Activated naive CD8-positive, alpha-beta T cell treated with anti-CD3 and anti-CD28 coated beads, Interleukin-2, amount 50 U/mL, for 24 hours (primary cell): Measurements from ENCODE around the gene ITPRIPL2.

Experiments used
- ATAC-seq: fragments of 150-1000 bp; cut with Tn5 transposase; one replicate; pipeline ENCODE4 v1.10.0; 2021
- DNase-seq: peaks from one replicate; pipeline ENCODE4 v3.0.0; 2021
- H3K27ac Mint-ChIP-seq: one replicate; pipeline ENCODE4 v1.8.0; 2021; ENCODE audit warnings: mild to moderate bottlenecking, mixed read lengths
- H3K27me3 Mint-ChIP-seq: one replicate; pipeline ENCODE4 v1.8.0; 2021; ENCODE audit warnings: mixed read lengths
- H3K36me3 Mint-ChIP-seq: one replicate; pipeline ENCODE4 v1.8.0; 2021; ENCODE audit warnings: low read depth, mixed read lengths
- H3K4me1 Mint-ChIP-seq: one replicate; pipeline ENCODE4 v1.8.0; 2021; ENCODE audit warnings: mixed read lengths
- H3K4me3 Mint-ChIP-seq: one replicate; pipeline ENCODE4 v1.8.0; 2021; ENCODE audit warnings: mild to moderate bottlenecking, moderate library complexity, mixed read lengths
- H3K9me3 Mint-ChIP-seq: one replicate; pipeline ENCODE4 v1.8.0; 2021; ENCODE audit warnings: mixed read lengths

ITPRIPL2 gene

GRCh38 chr16:19126300-19126699 is 12.5 kb downstream of the ITPRIPL2 start:
- H3K27me3 Mint-ChIP-seq, result peaks cover 3% of the 10 kb centered on the region
- H3K4me3 Mint-ChIP-seq, result no peak overlapping the region
- peaks cover 2% of the 10 kb centered on the region for H3K36me3 Mint-ChIP-seq
- no peaks in the 10 kb centered on the region for H3K9me3 Mint-ChIP-seq
- ATAC-seq (no peak), DNase-seq (no peak)
- H3K4me1 Mint-ChIP-seq, result peaks cover 31% of the 10 kb centered on the region
- H3K27ac Mint-ChIP-seq, result no peak overlapping the region

GRCh38 chr16:19127205-19127604 is 13.4 kb downstream of the ITPRIPL2 start:
- Mint-ChIP-seq H3K36me3 (peaks cover 2% of the 10 kb centered on the region), H3K27ac (peak overlapping the region; percentile 74), H3K27me3 (peaks cover 3% of the 10 kb centered on the region), H3K4me1 (peaks cover 34% of the 10 kb centered on the region), H3K9me3 (no peaks in the 10 kb centered on the region), H3K4me3 (no peak overlapping the region)
- ATAC-seq (peak; percentile 56), DNase-seq (no peak)

GRCh38 chr16:19127674-19128131 is 13.9 kb downstream of the ITPRIPL2 start:
- ATAC-seq, result peak; percentile 45

GRCh38 chr16:19128454-19129200 is 14.9 kb downstream of the ITPRIPL2 start:
- H3K27me3 Mint-ChIP-seq, result no peaks in the 10 kb centered on the region
- no peak overlapping the region for H3K4me3 Mint-ChIP-seq
- H3K27ac Mint-ChIP-seq, result no peak overlapping the region
- ATAC-seq (no peak), DNase-seq (no peak)
- peaks cover 2% of the 10 kb centered on the region for H3K36me3 Mint-ChIP-seq
- no peaks in the 10 kb centered on the region for H3K9me3 Mint-ChIP-seq
- H3K4me1 Mint-ChIP-seq, result peaks cover 34% of the 10 kb centered on the region

More at GRCh38 chr16:19127674-19128131, 13.9 kb downstream of the ITPRIPL2 start:
- peaks cover 34% of the 10 kb centered on the region for H3K4me1 Mint-ChIP-seq
- no peak for DNase-seq
- H3K4me3 Mint-ChIP-seq, result no peak overlapping the region
- H3K27ac Mint-ChIP-seq, result peak overlapping the region; percentile 74
- peaks cover 2% of the 10 kb centered on the region for H3K36me3 Mint-ChIP-seq
- no peaks in the 10 kb centered on the region for H3K9me3 Mint-ChIP-seq
- peaks cover under 1% of the 10 kb centered on the region for H3K27me3 Mint-ChIP-seq

DNA sequence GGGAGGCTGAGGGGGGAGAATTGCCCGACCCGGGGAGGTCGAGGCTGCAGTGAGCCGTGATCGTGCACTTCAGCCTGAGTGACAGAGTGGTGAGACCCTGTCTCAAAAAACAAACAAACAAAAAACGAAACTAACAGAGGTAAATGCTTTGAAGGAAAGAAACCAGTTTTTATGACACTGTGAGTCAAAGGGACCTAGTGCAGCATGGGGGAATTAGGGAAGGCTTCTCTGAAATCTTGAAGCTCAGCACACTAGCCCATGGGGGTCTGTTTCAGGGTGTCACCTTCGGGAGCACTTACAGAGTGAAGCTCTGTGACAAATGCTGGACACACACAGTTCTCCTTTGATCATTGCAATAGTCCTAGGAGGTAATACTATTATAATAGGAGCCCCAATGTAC is 16.6 kb downstream of the ITPRIPL2 start:
- Mint-ChIP-seq H3K4me3 (no peak overlapping the region), H3K27ac (no peak overlapping the region), H3K36me3 (no peaks in the 10 kb centered on the region), H3K9me3 (no peaks in the 10 kb centered on the region), H3K27me3 (no peaks in the 10 kb centered on the region), H3K4me1 (peaks cover 34% of the 10 kb centered on the region)
- no peak for ATAC-seq
- DNase-seq, result no peak

DNA sequence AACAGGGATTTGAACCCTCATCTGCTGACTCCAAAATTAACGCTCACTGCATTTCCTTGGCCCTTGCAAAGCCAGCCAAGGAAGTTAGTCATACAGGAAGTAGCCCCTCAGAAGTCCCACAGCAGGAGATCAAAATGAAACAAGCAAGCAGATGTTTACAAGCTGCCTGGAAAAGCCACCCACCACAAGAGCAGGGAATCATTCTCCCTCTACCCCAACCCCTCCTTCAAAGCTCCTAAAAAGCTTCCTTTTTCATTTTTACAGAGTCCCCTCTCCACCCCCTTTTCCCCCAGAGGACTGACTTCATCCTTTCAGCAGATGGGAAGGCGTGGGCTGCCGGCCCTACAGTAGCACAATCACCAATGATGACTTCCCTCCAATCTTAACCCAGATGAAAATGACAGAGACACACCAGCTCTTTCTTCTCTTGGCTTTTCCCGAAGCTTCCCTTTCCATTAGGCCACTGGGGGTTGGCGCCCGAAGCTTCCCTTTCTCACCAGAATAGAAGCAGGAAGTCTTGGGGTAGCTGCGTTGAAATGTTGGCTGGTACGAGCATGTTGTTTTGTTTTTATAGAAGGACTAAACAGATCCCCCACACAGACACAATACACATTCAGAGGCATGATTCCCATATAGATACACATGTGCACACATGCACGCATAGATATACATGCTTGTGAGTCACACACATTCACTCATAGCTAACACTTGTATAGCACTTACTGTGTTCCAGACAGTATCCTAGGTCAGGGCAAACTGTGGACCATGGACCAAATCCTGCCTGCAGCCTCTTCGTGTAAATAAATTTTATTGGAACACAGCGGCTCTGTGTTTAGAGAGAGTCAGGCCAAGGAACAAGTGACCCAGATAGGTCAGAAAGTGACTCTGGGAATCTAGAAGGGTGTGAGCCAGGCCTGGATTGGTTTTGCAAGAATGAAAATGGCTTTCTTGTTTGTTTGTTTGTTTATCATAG is 17.4 kb downstream of the ITPRIPL2 start:
- DNase-seq (no peak), ATAC-seq (peak; percentile 44)
- no peaks in the 10 kb centered on the region for H3K27me3 Mint-ChIP-seq
- H3K36me3 Mint-ChIP-seq, result no peaks in the 10 kb centered on the region
- no peak overlapping the region for H3K4me3 Mint-ChIP-seq
- H3K27ac Mint-ChIP-seq, result peak overlapping the region; percentile 53
- peaks cover 34% of the 10 kb centered on the region for H3K4me1 Mint-ChIP-seq
- no peaks in the 10 kb centered on the region for H3K9me3 Mint-ChIP-seq

GRCh38 chr16:19131825-19132218 is 18.1 kb downstream of the ITPRIPL2 start:
- Mint-ChIP-seq H3K4me3 (no peak overlapping the region), H3K36me3 (no peaks in the 10 kb centered on the region), H3K9me3 (no peaks in the 10 kb centered on the region), H3K4me1 (peaks cover 34% of the 10 kb centered on the region), H3K27ac (no peak overlapping the region), H3K27me3 (peaks cover under 1% of the 10 kb centered on the region)
- DNase-seq (no peak), ATAC-seq (no peak)

DNA sequence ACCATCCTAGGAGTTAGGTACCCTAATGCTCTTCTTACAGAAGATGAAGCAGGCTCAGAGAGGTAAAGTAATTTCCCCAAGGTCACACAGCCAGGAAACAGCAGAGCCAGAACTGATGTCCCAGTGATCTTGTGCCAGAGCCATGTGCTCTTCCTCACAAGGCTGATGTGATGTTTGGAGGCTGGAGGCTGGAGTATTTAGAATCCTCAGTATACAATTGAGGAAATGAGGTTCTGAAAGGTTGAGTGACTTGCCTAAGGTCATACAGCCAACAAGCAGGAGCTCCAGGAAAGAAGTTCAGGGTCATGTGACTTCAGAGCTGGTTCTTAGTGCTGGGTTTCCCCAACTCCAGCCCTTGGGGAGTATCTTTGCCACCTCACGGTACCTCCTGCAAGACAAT is 18.5 kb downstream of the ITPRIPL2 start:
- Mint-ChIP-seq H3K4me3 (no peak overlapping the region), H3K9me3 (no peaks in the 10 kb centered on the region), H3K4me1 (peaks cover 33% of the 10 kb centered on the region), H3K27me3 (peaks cover 2% of the 10 kb centered on the region), H3K36me3 (no peaks in the 10 kb centered on the region), H3K27ac (no peak overlapping the region)
- DNase-seq, result no peak
- ATAC-seq, result no peak

DNA sequence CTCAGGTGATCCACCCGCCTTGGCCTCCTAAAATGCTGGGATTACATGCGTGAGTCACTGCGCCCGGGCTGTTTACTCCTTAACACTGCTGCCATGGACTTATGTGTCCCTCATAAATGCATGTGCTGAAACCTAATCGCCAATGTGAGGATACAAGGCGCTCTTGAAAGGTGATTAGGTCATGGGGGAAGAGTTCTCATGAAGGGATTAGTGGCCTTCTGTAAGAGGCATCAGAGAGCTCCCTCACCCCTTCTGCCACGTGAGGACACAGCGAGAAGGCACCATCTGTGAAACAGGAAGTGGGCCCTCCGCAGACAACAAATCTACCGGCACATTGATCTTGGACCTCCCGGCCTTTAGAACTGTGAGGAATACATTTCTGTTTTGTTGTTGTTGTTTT is 19.1 kb downstream of the ITPRIPL2 start:
- H3K4me3 Mint-ChIP-seq, result no peak overlapping the region

DNA sequence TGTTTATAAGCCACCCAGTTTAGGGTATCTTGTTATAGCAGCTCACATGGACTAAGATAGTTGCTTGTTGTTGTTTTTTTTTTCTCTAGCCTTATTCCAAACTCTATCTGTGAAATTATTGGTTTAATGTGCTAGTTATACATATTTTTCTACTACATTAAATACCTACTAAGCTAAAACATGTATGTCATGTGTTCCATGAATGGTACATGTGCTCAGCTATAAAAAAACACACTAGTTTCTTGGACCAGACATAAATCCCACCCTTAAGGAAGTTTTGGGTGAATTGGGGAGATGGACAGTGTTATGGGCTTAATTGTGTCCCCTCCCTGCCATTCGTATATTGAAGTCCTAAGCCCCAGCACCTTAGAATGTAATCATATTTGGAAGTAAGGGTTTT is 19.8 kb downstream of the ITPRIPL2 start:
- DNase-seq (no peak), ATAC-seq (no peak)
- Mint-ChIP-seq H3K27me3 (peaks cover 4% of the 10 kb centered on the region), H3K4me3 (no peak overlapping the region), H3K36me3 (no peaks in the 10 kb centered on the region), H3K27ac (no peak overlapping the region), H3K4me1 (peaks cover 27% of the 10 kb centered on the region), H3K9me3 (no peaks in the 10 kb centered on the region)

More for the DNA sequence above, 19.1 kb downstream of the ITPRIPL2 start:
- no peak for ATAC-seq
- H3K27ac Mint-ChIP-seq, result no peak overlapping the region
- peaks cover 31% of the 10 kb centered on the region for H3K4me1 Mint-ChIP-seq
- no peaks in the 10 kb centered on the region for H3K36me3 Mint-ChIP-seq
- H3K9me3 Mint-ChIP-seq, result no peaks in the 10 kb centered on the region
- DNase-seq, result no peak
- H3K27me3 Mint-ChIP-seq, result peaks cover 2% of the 10 kb centered on the region

GRCh38 chr16:19135201-19135842 is 21.6 kb downstream of the ITPRIPL2 start:
- Mint-ChIP-seq H3K36me3 (no peaks in the 10 kb centered on the region), H3K9me3 (no peaks in the 10 kb centered on the region), H3K27ac (no peak overlapping the region), H3K4me3 (no peak overlapping the region), H3K27me3 (peaks cover 11% of the 10 kb centered on the region), H3K4me1 (peaks cover 20% of the 10 kb centered on the region)
- ATAC-seq (no peak), DNase-seq (no peak)

DNA sequence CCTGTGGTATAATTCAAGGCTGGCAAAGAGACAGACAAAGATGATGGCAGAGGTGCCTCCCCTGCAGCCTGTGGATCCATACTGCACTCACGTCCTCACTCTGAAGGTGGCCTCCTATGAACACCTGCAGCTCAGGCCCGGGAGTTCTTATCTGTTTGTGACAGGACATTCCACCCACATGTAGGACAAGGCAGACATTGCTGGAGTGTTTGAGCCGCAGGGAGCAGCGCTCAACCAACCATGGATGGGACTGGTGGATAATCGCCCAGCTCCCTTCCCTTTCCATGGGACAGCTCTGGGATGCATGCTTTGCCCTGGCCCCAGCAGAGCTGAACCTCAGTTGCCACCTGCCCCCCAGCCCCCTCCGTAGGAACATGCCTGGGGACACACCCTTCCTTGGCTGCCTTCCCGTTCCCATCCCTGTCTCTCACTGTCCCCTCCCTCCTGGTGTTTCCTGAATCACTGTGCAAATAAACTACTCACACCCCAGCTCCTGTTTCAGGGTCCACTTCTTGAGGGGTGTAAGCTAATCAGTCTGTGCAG is 22.2 kb downstream of the ITPRIPL2 start:
- no peaks in the 10 kb centered on the region for H3K9me3 Mint-ChIP-seq
- DNase-seq, result no peak
- peaks cover 13% of the 10 kb centered on the region for H3K4me1 Mint-ChIP-seq
- peaks cover 14% of the 10 kb centered on the region for H3K27me3 Mint-ChIP-seq
- H3K36me3 Mint-ChIP-seq, result no peaks in the 10 kb centered on the region
- ATAC-seq, result no peak
- no peak overlapping the region for H3K4me3 Mint-ChIP-seq
- H3K27ac Mint-ChIP-seq, result no peak overlapping the region

DNA sequence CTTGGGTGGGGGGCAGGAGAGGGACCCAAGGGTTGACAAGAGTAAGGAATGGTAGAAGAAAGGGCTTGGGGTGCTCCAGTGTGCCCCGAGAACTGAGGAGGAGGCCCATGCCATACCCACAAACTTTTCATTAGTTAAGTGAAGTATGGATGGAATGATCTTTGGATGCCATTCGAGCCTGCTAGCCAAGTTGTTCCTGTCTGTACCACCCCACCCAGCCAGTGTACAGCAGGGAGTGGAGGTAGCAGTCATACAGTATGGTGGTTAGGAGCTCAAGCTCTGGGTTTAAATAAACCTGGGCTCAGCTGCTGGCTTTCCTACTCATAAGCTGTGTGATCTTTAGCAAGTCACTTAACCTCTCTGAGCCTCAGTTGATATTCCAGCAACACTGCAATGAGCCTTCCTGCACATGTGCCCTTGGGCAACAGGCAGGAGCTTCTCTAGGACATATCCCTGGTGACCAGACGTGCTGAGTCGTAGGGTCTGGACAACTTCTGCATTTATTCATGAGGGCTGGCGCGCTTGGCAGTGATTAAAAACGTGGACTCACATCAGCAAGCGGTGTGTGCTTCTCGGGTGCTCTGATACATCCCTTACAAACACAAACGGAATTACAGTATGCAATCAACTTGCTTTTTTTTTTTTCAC is 22.9 kb downstream of the ITPRIPL2 start:
- Mint-ChIP-seq H3K4me3 (no peak overlapping the region), H3K27me3 (peaks cover 16% of the 10 kb centered on the region), H3K36me3 (no peaks in the 10 kb centered on the region), H3K4me1 (peaks cover 6% of the 10 kb centered on the region), H3K9me3 (no peaks in the 10 kb centered on the region), H3K27ac (no peak overlapping the region)
- DNase-seq (no peak), ATAC-seq (no peak)
